ENCODE data around the gene UBE2E1. TPM values are rescaled to one million over a fixed set of nuclear protein-coding genes. Genes with fewer than 3 reads are reported as not detected.
A peak's percentile ranks its signal among the peaks of the same experiment; 100 is the strongest.

The UBE2E1 gene
- total and polyA plus RNA-seq, 7 experiments from 2014 or later: 5.2 to 80.0 (median 65.8) TPM

GRCh38 chr3:23793528-23794134, 12.1 kb upstream of the UBE2E1 start:
- Mint-ChIP-seq H3K4me1 (peaks cover 0 to 10% (median 0%) of the 10 kb centered on the region in 7 donors), H3K27me3 (peaks cover 0 to 38% (median 0%) of the 10 kb centered on the region in 5 donors), H3K36me3 (no peaks in the 10 kb centered on the region), H3K9me3 (no peaks in the 10 kb centered on the region), H3K4me3 (no peak overlapping the region), H3K27ac (no peak overlapping the region)
- Histone ChIP-seq H3K27me3 (ENCODE audit: control insufficient read depth in 2 of 2, insufficient read depth in 2 of 2, low read length in 2 of 2) (no peaks in the 10 kb centered on the region), H3K4me3 (ENCODE audit: low read length) (no peak overlapping the region), H3K27ac (ENCODE audit: low read depth, low read length) (no peak overlapping the region), H3K9me3 (ENCODE audit: control insufficient read depth in 2 of 3, low read length in 3 of 3) (no peaks in the 10 kb centered on the region), H3K36me3 (ENCODE audit: control insufficient read depth in 2 of 3, insufficient read depth in 3 of 3, low read length in 3 of 3) (no peaks in the 10 kb centered on the region), H3K4me1 (ENCODE audit: control insufficient read depth in 2 of 2, insufficient read depth in 2 of 2, low read length in 2 of 2) (no peaks in the 10 kb centered on the region)
- DNase-seq (no peak), ATAC-seq (no peak)
- intact Hi-C loops (cut with micrococcal nuclease): no loop called here
- ChIA-PET CTCF (no interaction called here), POLR2A (no interaction called here)

GRCh38 chr3:23795096-23795495, 10.7 kb upstream of the UBE2E1 start:
- Mint-ChIP-seq H3K4me1 (peaks cover 0 to 10% (median 0%) of the 10 kb centered on the region in 7 donors), H3K36me3 (no peaks in the 10 kb centered on the region), H3K4me3 (no peak overlapping the region), H3K27ac (no peak overlapping the region), H3K9me3 (no peaks in the 10 kb centered on the region), H3K27me3 (peaks cover 0 to 49% (median 0%) of the 10 kb centered on the region in 5 donors)
- Histone ChIP-seq H3K27me3 (ENCODE audit: control insufficient read depth in 2 of 2, insufficient read depth in 2 of 2, low read length in 2 of 2) (no peaks in the 10 kb centered on the region), H3K36me3 (ENCODE audit: control insufficient read depth in 2 of 3, insufficient read depth in 3 of 3, low read length in 3 of 3) (no peaks in the 10 kb centered on the region), H3K4me1 (ENCODE audit: control insufficient read depth in 2 of 2, insufficient read depth in 2 of 2, low read length in 2 of 2) (no peaks in the 10 kb centered on the region), H3K9me3 (ENCODE audit: control insufficient read depth in 2 of 3, low read length in 3 of 3) (no peaks in the 10 kb centered on the region), H3K27ac (ENCODE audit: low read depth, low read length) (no peak overlapping the region), H3K4me3 (ENCODE audit: low read length) (no peak overlapping the region)
- ChIA-PET POLR2A (no interaction called here), CTCF (no interaction called here)
- DNase-seq (no peak), ATAC-seq (no peak)
- intact Hi-C loops (cut with micrococcal nuclease): no loop called here

- Mint-ChIP-seq H3K9me3 (no peaks in the 10 kb centered on the region), H3K36me3 (no peaks in the 10 kb centered on the region), H3K4me3 (no peak overlapping the region), H3K27ac (no peak overlapping the region), H3K4me1 (peaks cover 0 to 10% (median 0%) of the 10 kb centered on the region in 7 donors), H3K27me3 (peaks cover 0 to 46% (median 0%) of the 10 kb centered on the region in 5 donors)
- ChIA-PET POLR2A (no interaction called here), CTCF (no interaction called here)
- Histone ChIP-seq H3K27me3 (ENCODE audit: control insufficient read depth in 2 of 2, insufficient read depth in 2 of 2, low read length in 2 of 2) (no peaks in the 10 kb centered on the region), H3K4me3 (ENCODE audit: low read length) (no peak overlapping the region), H3K36me3 (ENCODE audit: control insufficient read depth in 2 of 3, insufficient read depth in 3 of 3, low read length in 3 of 3) (no peaks in the 10 kb centered on the region), H3K9me3 (ENCODE audit: control insufficient read depth in 2 of 3, low read length in 3 of 3) (no peaks in the 10 kb centered on the region), H3K27ac (ENCODE audit: low read depth, low read length) (no peak overlapping the region), H3K4me1 (ENCODE audit: control insufficient read depth in 2 of 2, insufficient read depth in 2 of 2, low read length in 2 of 2) (no peaks in the 10 kb centered on the region)
- ATAC-seq: no peak
- no peak for DNase-seq
- intact Hi-C loops (cut with micrococcal nuclease): no loop called here
Observed at GRCh38 chr3:23796518-23796917, 9.2 kb upstream of the UBE2E1 start.

DNA sequence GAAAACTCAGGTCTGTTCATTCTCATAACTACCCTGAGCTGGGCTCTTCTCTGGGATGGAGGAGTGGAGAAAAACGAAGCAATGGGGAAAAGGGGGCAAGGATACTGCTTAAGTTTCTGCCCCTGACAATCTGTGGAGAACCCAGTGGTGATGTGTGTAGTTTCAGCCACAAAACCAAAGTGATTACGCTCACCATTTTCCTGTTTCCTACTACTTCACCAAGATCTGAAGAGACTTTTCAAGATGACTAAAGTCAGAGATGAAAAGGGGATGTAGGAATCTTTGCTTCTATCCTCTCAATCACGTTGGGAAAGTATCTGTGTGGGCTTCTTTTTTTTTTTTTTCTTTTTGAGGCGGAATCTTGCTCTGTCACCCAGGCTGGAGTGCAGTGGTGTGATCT, 8.3 kb upstream of the UBE2E1 start:
- peaks cover 0 to 10% (median 0%) of the 10 kb centered on the region in 7 donors for H3K4me1 Mint-ChIP-seq
- no peaks in the 10 kb centered on the region for H3K36me3 Mint-ChIP-seq
- DNase-seq (no peak), ATAC-seq (peak; percentile 36)
- Histone ChIP-seq H3K9me3 (ENCODE audit: control insufficient read depth in 2 of 3, low read length in 3 of 3) (no peaks in the 10 kb centered on the region), H3K27me3 (ENCODE audit: control insufficient read depth in 2 of 2, insufficient read depth in 2 of 2, low read length in 2 of 2) (no peaks in the 10 kb centered on the region), H3K36me3 (ENCODE audit: control insufficient read depth in 2 of 3, insufficient read depth in 3 of 3, low read length in 3 of 3) (no peaks in the 10 kb centered on the region), H3K27ac (ENCODE audit: low read depth, low read length) (no peak overlapping the region), H3K4me3 (ENCODE audit: low read length) (no peak overlapping the region), H3K4me1 (ENCODE audit: control insufficient read depth in 2 of 2, insufficient read depth in 2 of 2, low read length in 2 of 2) (no peaks in the 10 kb centered on the region)
- no peaks in the 10 kb centered on the region for H3K9me3 Mint-ChIP-seq
- ChIA-PET POLR2A (no interaction called here), CTCF (no interaction called here)
- intact Hi-C loops (cut with micrococcal nuclease): no loop called here
- H3K27ac Mint-ChIP-seq: no peak overlapping the region
- no peak overlapping the region for H3K4me3 Mint-ChIP-seq
- peaks cover 0 to 50% (median 0%) of the 10 kb centered on the region in 5 donors for H3K27me3 Mint-ChIP-seq

DNA sequence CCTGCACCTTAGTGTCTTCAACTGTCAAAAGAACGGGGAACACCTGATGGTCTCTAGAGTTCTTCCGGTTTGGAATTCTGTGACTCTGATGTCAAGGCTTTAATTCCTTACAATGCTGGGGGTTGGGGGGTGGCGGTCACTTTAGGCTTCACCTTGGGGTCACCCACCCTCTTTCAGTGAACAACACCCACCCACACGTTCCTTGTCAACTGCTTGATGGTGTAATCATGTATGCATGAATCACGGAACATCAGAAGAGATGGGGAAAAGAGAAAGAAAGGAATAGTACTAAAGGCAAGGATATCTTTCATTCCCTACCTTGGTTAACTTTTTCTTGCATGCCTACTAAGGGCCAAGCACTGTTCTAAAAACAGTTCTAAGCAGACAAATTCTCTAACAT, 7.3 kb upstream of the UBE2E1 start:
- CTCF ChIA-PET: no interaction called here
- Histone ChIP-seq H3K36me3 (ENCODE audit: control insufficient read depth in 2 of 3, insufficient read depth in 3 of 3, low read length in 3 of 3) (no peaks in the 10 kb centered on the region), H3K4me1 (ENCODE audit: control insufficient read depth in 2 of 2, insufficient read depth in 2 of 2, low read length in 2 of 2) (no peaks in the 10 kb centered on the region), H3K27me3 (ENCODE audit: control insufficient read depth in 2 of 2, insufficient read depth in 2 of 2, low read length in 2 of 2) (no peaks in the 10 kb centered on the region), H3K9me3 (ENCODE audit: control insufficient read depth in 2 of 3, low read length in 3 of 3) (no peaks in the 10 kb centered on the region), H3K27ac (ENCODE audit: low read depth, low read length) (no peak overlapping the region), H3K4me3 (ENCODE audit: low read length) (no peak overlapping the region)
- peaks cover 0 to 56% (median 0%) of the 10 kb centered on the region in 5 donors for H3K27me3 Mint-ChIP-seq
- ATAC-seq: no peak
- DNase-seq: no peak
- no peak overlapping the region for H3K4me3 Mint-ChIP-seq
- POLR2A ChIA-PET: interaction anchor here (0.8 kb wide), 1 partner anchor 10 kb away, joined by 3 read pairs; no protein-coding TSS in a partner anchor
- H3K27ac Mint-ChIP-seq: no peak overlapping the region
- intact Hi-C loops (cut with micrococcal nuclease): no loop called here
- no peaks in the 10 kb centered on the region for H3K9me3 Mint-ChIP-seq
- peaks cover 0 to 10% (median 0%) of the 10 kb centered on the region in 7 donors for H3K4me1 Mint-ChIP-seq
- H3K36me3 Mint-ChIP-seq: no peaks in the 10 kb centered on the region

GRCh38 chr3:23798876-23799275, 6.9 kb upstream of the UBE2E1 start:
- Histone ChIP-seq H3K27me3 (ENCODE audit: control insufficient read depth in 2 of 2, insufficient read depth in 2 of 2, low read length in 2 of 2) (no peaks in the 10 kb centered on the region), H3K9me3 (ENCODE audit: control insufficient read depth in 2 of 3, low read length in 3 of 3) (no peaks in the 10 kb centered on the region), H3K4me1 (ENCODE audit: control insufficient read depth in 2 of 2, insufficient read depth in 2 of 2, low read length in 2 of 2) (no peaks in the 10 kb centered on the region), H3K4me3 (ENCODE audit: low read length) (no peak overlapping the region), H3K27ac (ENCODE audit: low read depth, low read length) (no peak overlapping the region), H3K36me3 (ENCODE audit: control insufficient read depth in 2 of 3, insufficient read depth in 3 of 3, low read length in 3 of 3) (no peaks in the 10 kb centered on the region)
- Mint-ChIP-seq H3K27ac (no peak overlapping the region), H3K4me1 (peaks cover 0 to 10% (median 0%) of the 10 kb centered on the region in 7 donors), H3K36me3 (no peaks in the 10 kb centered on the region), H3K27me3 (peaks cover 0 to 53% (median 0%) of the 10 kb centered on the region in 5 donors), H3K4me3 (no peak overlapping the region), H3K9me3 (no peaks in the 10 kb centered on the region)
- ChIA-PET POLR2A (interaction anchor here (0.8 kb wide), 1 partner anchor 10 kb away, joined by 3 read pairs; no protein-coding TSS in a partner anchor), CTCF (no interaction called here)
- DNase-seq (no peak), ATAC-seq (no peak)
- intact Hi-C loops (cut with micrococcal nuclease): no loop called here

- H3K4me1 Mint-ChIP-seq: peaks cover 0 to 13% (median 10%) of the 10 kb centered on the region in 7 donors
- H3K4me3 ChIP-seq (ENCODE audit: low read length): no peak overlapping the region
- DNase-seq: no peak
- H3K27me3 Mint-ChIP-seq: peaks cover 0 to 56% (median 0%) of the 10 kb centered on the region in 5 donors
- peak; percentile 40 for ATAC-seq
- H3K9me3 ChIP-seq (ENCODE audit: control insufficient read depth in 2 of 3, low read length in 3 of 3): no peaks in the 10 kb centered on the region
- H3K36me3 ChIP-seq (ENCODE audit: control insufficient read depth in 2 of 3, insufficient read depth in 3 of 3, low read length in 3 of 3): no peaks in the 10 kb centered on the region
- intact Hi-C loops (cut with micrococcal nuclease): no loop called here
- H3K27me3 ChIP-seq (ENCODE audit: control insufficient read depth in 2 of 2, insufficient read depth in 2 of 2, low read length in 2 of 2): no peaks in the 10 kb centered on the region
- no peak overlapping the region for H3K27ac Mint-ChIP-seq
- ChIA-PET CTCF (no interaction called here), POLR2A (no interaction called here)
- no peak overlapping the region for H3K4me3 Mint-ChIP-seq
- H3K4me1 ChIP-seq (ENCODE audit: control insufficient read depth in 2 of 2, insufficient read depth in 2 of 2, low read length in 2 of 2): no peaks in the 10 kb centered on the region
- no peak overlapping the region for H3K27ac ChIP-seq (ENCODE audit: low read depth, low read length)
- H3K9me3 Mint-ChIP-seq: no peaks in the 10 kb centered on the region
- no peaks in the 10 kb centered on the region for H3K36me3 Mint-ChIP-seq
Observed at GRCh38 chr3:23800731-23801130, 5.0 kb upstream of the UBE2E1 start.

Data from naive thymus-derived CD4-positive, alpha-beta T cell (primary cell).